ENCODE data around the gene NISCH. TPM values are rescaled to one million over a fixed set of nuclear protein-coding genes. Genes with fewer than 3 reads are reported as not detected.

Gene NISCH
- total RNA-seq, 3 donors from 2014 or later: 67.7 to 119 (median 108) TPM

- no peak for TF ChIP-seq POLR2A (IDR thresholded peaks at IDR 0.05)
- no peak for TF ChIP-seq POLR2AphosphoS5 (IDR thresholded peaks at IDR 0.05)
- TF ChIP-seq CTCF (IDR thresholded peaks at IDR 0.05): no peak
- DNase-seq (ENCODE audit: low spot score in 2 of 2): no peak
- no peaks in the 10 kb centered on the region for H3K27me3 ChIP-seq
- H3K27ac ChIP-seq: no peak overlapping the region
- H3K4me3 ChIP-seq: no peak overlapping the region
- H3K4me1 ChIP-seq: peaks cover 0 to 6% of the 10 kb centered on the region in 2 donors
- no peaks in the 10 kb centered on the region for H3K9me3 ChIP-seq
- H3K36me3 ChIP-seq: no peaks in the 10 kb centered on the region
- intact Hi-C loops (cut with DNase I; ENCODE audit: low total_unique reads): no loop called here
These were observed 7.7 kb upstream of the NISCH start for GRCh38 chr3:52447512-52448355.

- Histone ChIP-seq H3K36me3 (no peaks in the 10 kb centered on the region), H3K27me3 (no peaks in the 10 kb centered on the region), H3K4me3 (no peak overlapping the region), H3K27ac (peak overlapping the region; percentile 16 to 70), H3K9me3 (no peaks in the 10 kb centered on the region), H3K4me1 (peaks cover 0 to 12% of the 10 kb centered on the region in 2 donors)
- no peak for TF ChIP-seq POLR2A (IDR thresholded peaks at IDR 0.05)
- TF ChIP-seq CTCF (IDR thresholded peaks at IDR 0.05): no peak
- TF ChIP-seq POLR2AphosphoS5 (IDR thresholded peaks at IDR 0.05): no peak
- intact Hi-C loops (cut with DNase I; ENCODE audit: low total_unique reads): no loop called here
- no peak for DNase-seq (ENCODE audit: low spot score in 2 of 2)
These were observed 4.7 kb upstream of the NISCH start for GRCh38 chr3:52450489-52451236.

DNA sequence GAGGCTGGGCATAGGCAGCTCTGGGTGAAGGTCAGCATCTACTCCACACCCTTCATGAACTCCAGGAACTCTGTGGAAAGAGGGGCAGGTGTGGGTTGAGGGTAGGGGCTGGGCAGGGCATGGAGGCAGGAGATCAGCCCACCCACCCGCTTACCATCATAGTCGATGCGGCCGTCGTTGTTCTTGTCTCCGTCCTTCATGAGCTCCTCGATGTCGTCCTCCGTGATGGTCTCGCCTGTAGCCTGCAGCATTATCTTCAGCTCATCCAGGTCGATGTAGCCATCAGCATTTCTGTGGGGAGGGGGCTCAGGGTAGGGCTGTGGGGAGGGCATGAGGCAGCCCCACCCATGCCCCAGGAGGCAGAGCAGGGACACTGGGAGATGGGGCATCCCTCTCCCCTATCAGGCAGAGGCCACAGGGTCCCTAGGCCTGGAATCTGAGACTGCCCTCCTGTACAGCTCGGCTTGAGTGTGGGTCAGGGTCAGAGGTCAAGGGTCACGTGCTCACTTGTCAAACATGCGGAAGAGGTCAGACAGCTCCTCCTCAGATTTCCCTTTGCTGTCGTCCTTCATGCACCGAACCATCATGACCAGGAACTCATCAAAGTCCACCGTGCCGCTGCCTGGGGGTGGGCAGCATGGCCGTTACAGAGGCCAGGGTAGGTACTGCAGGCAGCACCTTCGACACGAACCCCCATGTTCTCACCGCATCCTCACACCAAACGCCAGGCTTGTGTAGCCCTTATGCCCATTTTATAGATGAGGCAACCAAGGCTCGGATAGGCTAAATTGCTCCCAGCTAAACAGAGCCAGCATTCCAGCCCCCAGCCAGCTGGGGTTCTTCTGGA, 3.9 kb upstream of the NISCH start:
- Histone ChIP-seq H3K27ac (no peak overlapping the region), H3K27me3 (no peaks in the 10 kb centered on the region)
- intact Hi-C loops (cut with DNase I; ENCODE audit: low total_unique reads): no loop called here

DNA sequence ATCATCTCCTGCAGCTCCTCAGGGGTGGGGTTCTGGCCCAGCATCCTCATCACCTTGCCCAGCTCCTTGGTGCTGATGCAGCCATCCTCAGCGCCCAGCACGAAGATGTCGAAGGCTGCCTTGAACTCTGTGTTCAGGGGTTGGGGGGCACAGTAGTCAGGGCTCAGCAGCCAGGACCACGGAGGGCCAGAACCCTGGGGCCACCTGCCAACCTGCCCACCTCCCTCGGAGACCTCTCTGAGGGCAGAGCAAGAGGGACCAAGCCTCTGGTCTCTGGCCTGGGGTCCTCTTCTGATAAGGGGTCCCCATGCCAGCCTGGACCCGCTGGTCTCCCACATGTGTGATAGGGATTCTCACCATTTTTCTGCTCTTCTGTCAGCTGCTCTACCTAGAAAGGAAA, 3.3 kb upstream of the NISCH start:
- Histone ChIP-seq H3K9me3 (no peaks in the 10 kb centered on the region), H3K4me3 (no peak overlapping the region), H3K4me1 (peaks cover 0 to 14% of the 10 kb centered on the region in 2 donors), H3K27ac (no peak overlapping the region), H3K27me3 (no peaks in the 10 kb centered on the region), H3K36me3 (no peaks in the 10 kb centered on the region)
- no peak for DNase-seq (ENCODE audit: low spot score in 2 of 2)
- intact Hi-C loops (cut with DNase I; ENCODE audit: low total_unique reads): no loop called here
- TF ChIP-seq POLR2AphosphoS5 (IDR thresholded peaks at IDR 0.05): no peak
- no peak for TF ChIP-seq POLR2A (IDR thresholded peaks at IDR 0.05)
- TF ChIP-seq CTCF (IDR thresholded peaks at IDR 0.05): no peak

More for the DNA sequence above, 3.9 kb upstream of the NISCH start:
- no peak for DNase-seq (ENCODE audit: low spot score in 2 of 2)
- peaks cover 0 to 12% of the 10 kb centered on the region in 2 donors for H3K4me1 ChIP-seq
- no peak overlapping the region for H3K4me3 ChIP-seq
- TF ChIP-seq CTCF (IDR thresholded peaks at IDR 0.05) (no peak), POLR2AphosphoS5 (IDR thresholded peaks at IDR 0.05) (no peak), POLR2A (IDR thresholded peaks at IDR 0.05) (no peak)
- H3K9me3 ChIP-seq: no peaks in the 10 kb centered on the region
- no peaks in the 10 kb centered on the region for H3K36me3 ChIP-seq

All from breast epithelium (tissue), 4 donors.